RWPE2 (cell line): ENCODE data around the gene WDR76.

ENCODE experiments used
- ATAC-seq: fragments of 200-7000 bp; cut with Tn5 transposase; 3 replicates; pipeline ENCODE4 v1.9.1; 2021; ENCODE audit warnings: low read depth
- DNase-seq: peaks from one replicate; pipeline ENCODE4 v3.0.0-alpha.2; 2020; ENCODE audit warnings: low spot score
- H3K27ac ChIP-seq: fragments of 450-650 bp; 2 replicates; pipeline ENCODE4 v1.5.1; 2017; ENCODE audit warnings: mild to moderate bottlenecking; ENCODE audit not compliant: poor library complexity, severe bottlenecking
- H3K27me3 ChIP-seq: fragments of 250-450 bp; sonication (Bioruptor Pico); 2 replicates; pipeline ENCODE4 v1.5.1; 2021; ENCODE audit warnings: mild to moderate bottlenecking, moderate library complexity; ENCODE audit not compliant: insufficient read depth, poor library complexity, severe bottlenecking
- H3K36me3 ChIP-seq: fragments of 250-450 bp; sonication (Bioruptor Pico); 2 replicates; pipeline ENCODE4 v1.5.1; 2020; ENCODE audit warnings: low read depth, mild to moderate bottlenecking, moderate library complexity
- H3K4me1 ChIP-seq: fragments of 250-450 bp; sonication (Bioruptor Pico); 2 replicates; pipeline ENCODE4 v1.5.1; 2021; ENCODE audit warnings: mild to moderate bottlenecking, moderate library complexity; ENCODE audit not compliant: insufficient read depth, poor library complexity, severe bottlenecking
- H3K4me3 ChIP-seq: fragments of 250-450 bp; sonication (Bioruptor Pico); 2 replicates; pipeline ENCODE4 v1.5.1; 2021; ENCODE audit warnings: mild to moderate bottlenecking, moderate library complexity; ENCODE audit not compliant: severe bottlenecking
- H3K9me3 ChIP-seq: fragments of 250-450 bp; sonication (Bioruptor Pico); 2 replicates; pipeline ENCODE4 v1.5.1; 2021; ENCODE audit warnings: mild to moderate bottlenecking, moderate library complexity; ENCODE audit not compliant: severe bottlenecking
- CTCF ChIP-seq: fragments of 450-650 bp; IDR thresholded peaks from one replicate; pipeline ENCODE4 v1.5.1; 2017; ENCODE audit warnings: mild to moderate bottlenecking, moderate library complexity; ENCODE audit not compliant: poor library complexity, severe bottlenecking

Gene WDR76

GRCh38 chr15:43883571-43883970 lies 56.8 kb downstream of the WDR76 start:
- H3K36me3 ChIP-seq: peaks cover 49% of the 10 kb centered on the region
- ATAC-seq: no peak
- no peak overlapping the region for H3K27ac ChIP-seq
- no peaks in the 10 kb centered on the region for H3K9me3 ChIP-seq
- TF ChIP-seq CTCF: no peak
- DNase-seq: peak; percentile 41
- no peak overlapping the region for H3K4me3 ChIP-seq
- no peaks in the 10 kb centered on the region for H3K4me1 ChIP-seq
- H3K27me3 ChIP-seq: no peaks in the 10 kb centered on the region

- Histone ChIP-seq H3K27ac (no peak overlapping the region), H3K9me3 (no peaks in the 10 kb centered on the region), H3K36me3 (peaks cover 45% of the 10 kb centered on the region), H3K4me3 (no peak overlapping the region), H3K4me1 (no peaks in the 10 kb centered on the region), H3K27me3 (no peaks in the 10 kb centered on the region)
- TF ChIP-seq CTCF: no peak
- DNase-seq (peak; percentile 49), ATAC-seq (no peak)
Observed at GRCh38 chr15:43886558-43886957, 59.8 kb downstream of the WDR76 start.

DNA sequence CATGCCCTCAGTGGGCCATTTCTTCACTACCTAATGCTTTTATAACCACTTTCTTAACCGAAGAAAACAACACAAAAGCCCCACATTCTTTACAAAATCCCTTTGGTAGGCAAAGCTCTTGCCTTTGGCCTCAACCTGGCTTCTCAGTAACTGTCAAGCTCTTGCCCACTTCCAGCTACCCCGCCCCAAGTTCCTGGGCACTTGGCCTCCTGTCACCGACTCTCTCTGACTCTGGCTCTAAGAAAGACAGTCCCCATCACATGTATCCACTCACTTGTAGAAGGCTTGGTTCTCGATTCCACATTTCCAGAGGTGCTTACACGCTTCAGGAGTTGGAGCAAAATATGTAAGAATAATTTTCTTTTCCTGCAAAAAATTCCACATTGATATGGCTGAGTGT lies 61.1 kb downstream of the WDR76 start:
- Histone ChIP-seq H3K27me3 (no peaks in the 10 kb centered on the region), H3K4me3 (no peak overlapping the region), H3K9me3 (no peaks in the 10 kb centered on the region), H3K36me3 (peaks cover 36% of the 10 kb centered on the region), H3K27ac (no peak overlapping the region), H3K4me1 (no peaks in the 10 kb centered on the region)
- TF ChIP-seq CTCF: no peak
- DNase-seq (no peak), ATAC-seq (no peak; the same call in 2 of the 3 replicates)

DNA sequence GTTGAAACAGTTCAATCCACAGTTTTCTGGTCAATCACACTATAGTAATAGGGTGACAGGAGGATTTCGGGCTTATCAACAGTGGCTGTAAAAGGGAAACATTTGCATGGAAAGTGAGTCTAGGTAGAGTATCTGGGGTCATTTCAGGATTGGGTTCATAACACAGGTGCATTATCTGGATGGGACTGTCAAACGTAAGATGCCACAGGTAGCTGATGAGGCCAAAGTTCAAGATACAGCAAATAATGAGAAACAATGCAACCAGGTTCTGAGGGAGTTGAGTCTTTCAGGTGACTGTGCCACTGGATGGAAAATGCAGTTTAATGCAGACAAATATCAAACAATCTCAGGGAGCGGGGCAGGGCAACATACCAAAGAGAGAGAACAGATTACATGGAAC lies 62.2 kb downstream of the WDR76 start:
- peaks cover 26% of the 10 kb centered on the region for H3K36me3 ChIP-seq
- H3K4me1 ChIP-seq: no peaks in the 10 kb centered on the region
- no peaks in the 10 kb centered on the region for H3K9me3 ChIP-seq
- no peak for TF ChIP-seq CTCF
- H3K27me3 ChIP-seq: no peaks in the 10 kb centered on the region
- no peak overlapping the region for H3K4me3 ChIP-seq
- DNase-seq: no peak
- no peak for ATAC-seq
- H3K27ac ChIP-seq: no peak overlapping the region

- Histone ChIP-seq H3K9me3 (no peaks in the 10 kb centered on the region), H3K36me3 (peaks cover 11% of the 10 kb centered on the region; the same call in 1 of the 2 replicates), H3K27ac (no peak overlapping the region), H3K4me1 (no peaks in the 10 kb centered on the region), H3K4me3 (no peak overlapping the region), H3K27me3 (no peaks in the 10 kb centered on the region)
- TF ChIP-seq CTCF: no peak
- ATAC-seq: no peak
- DNase-seq: no peak
Observed at GRCh38 chr15:43893956-43894355, 67.2 kb downstream of the WDR76 start.
